Fibroblast of the aortic adventitia (primary cell): Measurements from ENCODE around the gene GATAD2A. TPM values are rescaled to one million over a fixed set of nuclear protein-coding genes. Genes with fewer than 3 reads are reported as not detected.

Source experiments
- DNase-seq: peaks from one replicate; pipeline ENCODE4 v3.0.0-alpha.2; 2010; ENCODE audit warnings: low read depth
- H3K4me3 ChIP-seq: 2 replicates; pipeline ENCODE4 v1.5.1; 2011; ENCODE audit warnings: low read depth, mild to moderate bottlenecking, control low read depth, low read length, moderate library complexity
- total RNA-seq: library from RNA; depleted of rRNA; stranded (reverse); fragments of >200 nt; gene quantifications from 2 replicates; pipeline ENCODE4 v1.2.3, GENCODE V29; 2012; ENCODE audit warnings: low replicate concordance
- TF ChIP-seq, protein P1 (sequence below): IDR thresholded peaks from 2 replicates; pipeline ENCODE4 v1.5.1; 2011; ENCODE audit warnings: mild to moderate bottlenecking, low read length, control low read depth, inconsistent platforms; ENCODE audit not compliant: insufficient read depth

Gene GATAD2A
- total RNA-seq, 1 donor = 46.4 TPM

DNA sequence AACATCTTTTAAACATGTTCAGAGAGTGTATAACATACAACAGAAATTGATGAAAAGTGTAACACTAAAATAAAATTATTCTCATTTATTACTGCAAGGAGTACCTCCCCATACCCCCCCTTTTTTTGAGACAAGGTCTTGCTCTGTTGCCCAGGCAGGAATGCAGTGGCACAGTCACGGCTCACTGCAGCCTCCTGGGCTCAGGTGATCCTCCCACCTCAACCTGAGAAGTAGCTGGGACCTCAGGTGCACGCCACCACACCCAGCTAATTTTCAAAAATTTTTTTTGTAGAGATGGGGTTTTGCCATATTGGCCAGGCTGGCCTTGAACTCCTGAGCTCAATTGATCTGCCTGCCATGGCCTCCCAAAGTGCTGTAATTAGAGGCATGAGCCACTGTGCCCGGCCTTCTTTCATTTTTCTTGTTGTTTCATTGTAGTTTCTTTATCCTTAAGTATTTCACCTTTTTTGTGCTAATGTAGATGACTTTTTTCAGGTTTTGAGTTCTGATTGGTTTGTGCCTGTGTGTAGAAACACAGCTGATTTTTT is 28.3 kb downstream of the GATAD2A start:
- no peak for DNase-seq
- H3K4me3 ChIP-seq = no peak overlapping the region
- TF ChIP-seq, protein P1, sequence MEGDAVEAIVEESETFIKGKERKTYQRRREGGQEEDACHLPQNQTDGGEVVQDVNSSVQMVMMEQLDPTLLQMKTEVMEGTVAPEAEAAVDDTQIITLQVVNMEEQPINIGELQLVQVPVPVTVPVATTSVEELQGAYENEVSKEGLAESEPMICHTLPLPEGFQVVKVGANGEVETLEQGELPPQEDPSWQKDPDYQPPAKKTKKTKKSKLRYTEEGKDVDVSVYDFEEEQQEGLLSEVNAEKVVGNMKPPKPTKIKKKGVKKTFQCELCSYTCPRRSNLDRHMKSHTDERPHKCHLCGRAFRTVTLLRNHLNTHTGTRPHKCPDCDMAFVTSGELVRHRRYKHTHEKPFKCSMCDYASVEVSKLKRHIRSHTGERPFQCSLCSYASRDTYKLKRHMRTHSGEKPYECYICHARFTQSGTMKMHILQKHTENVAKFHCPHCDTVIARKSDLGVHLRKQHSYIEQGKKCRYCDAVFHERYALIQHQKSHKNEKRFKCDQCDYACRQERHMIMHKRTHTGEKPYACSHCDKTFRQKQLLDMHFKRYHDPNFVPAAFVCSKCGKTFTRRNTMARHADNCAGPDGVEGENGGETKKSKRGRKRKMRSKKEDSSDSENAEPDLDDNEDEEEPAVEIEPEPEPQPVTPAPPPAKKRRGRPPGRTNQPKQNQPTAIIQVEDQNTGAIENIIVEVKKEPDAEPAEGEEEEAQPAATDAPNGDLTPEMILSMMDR = no peak

DNA sequence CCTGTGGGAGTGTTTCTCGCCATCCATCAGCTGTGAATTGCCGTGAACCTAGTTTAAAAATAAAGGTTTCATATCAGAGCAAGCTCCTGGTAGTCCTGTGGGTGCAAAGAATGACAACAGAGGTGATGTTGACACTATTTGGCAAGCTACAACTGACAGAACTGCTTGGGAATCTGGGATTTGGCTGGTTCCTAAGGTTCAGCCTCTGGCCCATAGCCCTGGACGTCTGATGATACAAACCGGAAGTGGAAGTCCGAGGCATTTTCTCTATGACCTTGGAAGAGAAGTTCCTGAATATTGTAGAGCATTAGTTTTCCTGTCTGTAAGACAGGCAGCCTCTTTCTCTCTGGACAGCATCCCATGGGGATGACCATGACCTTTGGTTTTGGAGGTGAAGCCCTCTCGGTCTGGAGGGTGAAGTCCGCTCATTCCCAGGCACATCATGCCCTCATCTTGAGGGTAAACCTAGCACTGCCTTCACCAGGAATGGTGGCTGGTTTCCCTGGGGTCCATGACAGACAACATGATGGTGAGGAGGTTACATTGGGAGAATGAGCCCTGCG is 29.1 kb downstream of the GATAD2A start:
- H3K4me3 ChIP-seq = no peak overlapping the region
- DNase-seq = peak; percentile 88
- TF ChIP-seq, protein P1 = no peak

GRCh38 chr19:19436137-19436691 is 30.7 kb downstream of the GATAD2A start:
- H3K4me3 ChIP-seq = no peak overlapping the region
- TF ChIP-seq, protein P1 = no peak
- DNase-seq = no peak

GRCh38 chr19:19438366-19439175 is 33.1 kb downstream of the GATAD2A start:
- H3K4me3 ChIP-seq = no peak overlapping the region
- DNase-seq = no peak
- TF ChIP-seq, protein P1 = no peak

- TF ChIP-seq, protein P1 = no peak
- no peak for DNase-seq
- H3K4me3 ChIP-seq = no peak overlapping the region
Measured at GRCh38 chr19:19439176-19439482, 33.7 kb downstream of the GATAD2A start.

- TF ChIP-seq, protein P1 = no peak
- no peak for DNase-seq
- no peak overlapping the region for H3K4me3 ChIP-seq
Measured at GRCh38 chr19:19443283-19443682, 37.8 kb downstream of the GATAD2A start.
